Measurements from ENCODE around the gene NMT2.

- TF ChIP-seq CTCF (IDR thresholded peaks at IDR 0.05 in 2 of 3, conservative IDR thresholded peaks at IDR 0.05 in 1 of 3; ENCODE audit: borderline replicate concordance in 1 of 3, insufficient read depth in 1 of 3, low read depth in 2 of 3, low read length in 2 of 3) (no peak), POLR2A (IDR thresholded peaks at IDR 0.05; ENCODE audit: borderline replicate concordance, extremely low read depth, insufficient read depth, insufficient read length) (no peak), MAX (IDR thresholded peaks at IDR 0.05) (no peak)
These were observed 39.7 kb upstream of the NMT2 start for GRCh38 chr10:15208221-15208620.
